ENCODE results near the gene ADAMTS7. TPM values are rescaled to one million over a fixed set of nuclear protein-coding genes. Genes with fewer than 3 reads are reported as not detected.
"Not testable (repeated sequence)": the region's sequence is repeated elsewhere in the genome, so short reads cannot be mapped to it uniquely, and the experiment has no call there.

ADAMTS7 gene
- total and polyA plus RNA-seq, 4 donors = 4.9 to 20.4 (median 10.6) TPM

DNA sequence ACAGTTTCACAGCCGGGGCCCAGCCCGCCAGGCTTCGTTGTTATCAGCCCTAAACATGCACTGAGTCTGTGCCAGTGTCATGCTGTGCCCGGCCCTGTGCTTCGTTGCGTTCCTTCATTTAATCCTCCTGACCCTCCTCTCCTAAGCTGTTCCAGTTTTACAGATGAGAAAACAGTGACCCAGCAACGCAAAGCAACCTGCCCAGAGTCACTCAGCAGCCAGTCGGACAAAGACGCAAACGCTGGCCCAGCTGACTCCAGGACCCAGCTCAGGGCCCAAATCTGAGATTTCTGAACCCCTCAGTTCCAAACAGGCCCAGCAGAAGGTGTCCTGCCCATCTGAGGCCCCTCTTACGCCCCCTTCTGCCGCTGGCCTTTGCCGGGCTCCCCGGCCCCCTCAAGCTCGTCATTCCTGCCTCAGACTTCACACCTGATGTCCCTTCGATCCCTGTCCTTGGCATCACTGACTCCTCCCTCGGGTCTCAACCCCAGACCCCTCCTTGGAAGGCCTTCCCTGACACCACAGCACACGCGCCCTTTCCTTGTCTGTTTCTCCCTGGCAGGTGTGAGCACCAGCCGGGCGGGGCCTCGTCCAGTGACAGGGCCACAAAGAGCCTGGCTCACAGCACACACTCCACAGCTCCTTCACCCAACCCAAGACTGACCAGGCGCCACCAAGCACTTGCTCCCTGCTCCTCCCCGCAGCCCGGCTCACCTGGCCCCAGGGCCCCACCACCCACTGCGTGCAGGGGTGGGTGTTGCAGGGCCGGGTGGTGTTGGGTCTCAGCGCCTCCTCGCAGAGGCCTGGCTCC is 48.1 kb downstream of the ADAMTS7 start:
- H3K4me1 ChIP-seq (ENCODE audit: control insufficient read depth, insufficient read depth, low read length) = peaks cover 26% of the 10 kb centered on the region
- H3K4me3 ChIP-seq (ENCODE audit: low read depth, low read length) = no peak overlapping the region
- DNase-seq (ENCODE audit: low read depth in 4 of 6, low spot score in 6 of 6) = no peak
- no peaks in the 10 kb centered on the region for H3K27me3 ChIP-seq (ENCODE audit: control insufficient read depth, insufficient read depth, low read length)
- 92% methylated on average over 27 of the region's 29 CpGs for WGBS (ENCODE audit: insufficient coverage)
- peaks cover 49% of the 10 kb centered on the region for H3K36me3 ChIP-seq (ENCODE audit: control insufficient read depth, insufficient read depth, low read length)
- no peak overlapping the region for H3K27ac ChIP-seq (ENCODE audit: low read depth, low read length)
- no peaks in the 10 kb centered on the region for H3K9me3 ChIP-seq (ENCODE audit: control insufficient read depth, insufficient read depth, low read length)

DNA sequence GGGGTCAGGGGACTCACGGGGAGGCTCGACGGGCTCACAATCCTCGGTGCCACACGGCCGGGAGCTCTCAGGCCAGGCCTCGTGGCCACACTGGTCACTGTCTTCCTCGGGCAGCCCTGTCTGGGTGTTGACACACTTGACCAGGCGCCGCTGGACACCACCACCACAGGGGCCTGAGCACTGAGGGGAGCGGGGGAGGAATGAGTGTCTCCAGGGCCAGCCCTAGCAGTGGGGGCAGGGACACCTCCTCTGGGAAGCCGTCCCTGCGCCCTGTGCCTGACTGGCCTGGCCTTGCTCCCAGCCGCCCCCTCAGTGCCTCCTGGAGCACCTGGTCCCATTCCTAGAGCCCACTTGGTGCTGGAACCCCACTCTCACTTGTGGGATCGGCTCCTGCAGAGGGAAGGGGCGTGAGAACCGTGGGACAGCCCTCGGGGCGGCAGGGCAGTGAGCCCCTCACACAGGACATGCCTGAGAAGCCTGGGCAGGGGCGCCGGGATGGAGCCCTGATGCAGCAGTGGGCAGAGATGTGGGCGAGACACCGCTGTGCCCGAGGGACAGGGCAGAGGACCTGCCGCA is 48.8 kb downstream of the ADAMTS7 start:
- Histone ChIP-seq H3K36me3 (ENCODE audit: control insufficient read depth, insufficient read depth, low read length) (peaks cover 50% of the 10 kb centered on the region), H3K4me1 (ENCODE audit: control insufficient read depth, insufficient read depth, low read length) (peaks cover 27% of the 10 kb centered on the region)
- not testable (repeated sequence) for H3K9me3 ChIP-seq (ENCODE audit: control insufficient read depth, insufficient read depth, low read length); H3K4me3 ChIP-seq (ENCODE audit: low read depth, low read length); DNase-seq (ENCODE audit: low read depth in 4 of 6, low spot score in 6 of 6); H3K27me3 ChIP-seq (ENCODE audit: control insufficient read depth, insufficient read depth, low read length); H3K27ac ChIP-seq (ENCODE audit: low read depth, low read length)
- 93% methylated on average over 14 of the region's 25 CpGs for WGBS (ENCODE audit: insufficient coverage)

DNA sequence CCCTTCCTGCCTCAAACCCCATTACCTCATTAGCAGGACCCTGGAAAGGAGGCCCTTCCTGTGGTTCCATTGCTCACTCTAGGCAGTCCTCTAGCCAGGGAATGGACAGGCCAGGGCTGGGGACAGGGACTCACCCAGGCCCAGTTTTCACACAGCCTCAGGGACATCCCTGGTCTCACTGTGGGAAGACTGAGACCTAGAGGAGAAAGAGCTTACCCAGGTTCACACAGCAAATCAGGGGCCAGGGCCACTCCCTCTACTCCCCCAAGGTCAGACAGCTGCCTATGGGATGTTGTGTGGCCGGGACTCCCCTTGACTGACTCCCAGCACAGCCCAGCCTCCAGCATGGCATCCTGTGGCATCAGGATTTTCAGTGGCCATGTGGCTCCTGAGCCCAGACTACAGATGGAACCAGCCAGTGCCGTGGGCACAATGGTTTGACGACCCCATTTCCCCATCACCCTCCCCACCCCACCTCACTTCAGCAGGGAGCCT is 49.3 kb downstream of the ADAMTS7 start:
- no peak for DNase-seq (ENCODE audit: low read depth in 4 of 6, low spot score in 6 of 6)
- peaks cover 32% of the 10 kb centered on the region for H3K4me1 ChIP-seq (ENCODE audit: control insufficient read depth, insufficient read depth, low read length)
- no peaks in the 10 kb centered on the region for H3K9me3 ChIP-seq (ENCODE audit: control insufficient read depth, insufficient read depth, low read length)
- 80% methylated on average over 2 of the region's 3 CpGs for WGBS (ENCODE audit: insufficient coverage)
- peaks cover 50% of the 10 kb centered on the region for H3K36me3 ChIP-seq (ENCODE audit: control insufficient read depth, insufficient read depth, low read length)
- no peak overlapping the region for H3K4me3 ChIP-seq (ENCODE audit: low read depth, low read length)
- H3K27me3 ChIP-seq (ENCODE audit: control insufficient read depth, insufficient read depth, low read length) = no peaks in the 10 kb centered on the region
- no peak overlapping the region for H3K27ac ChIP-seq (ENCODE audit: low read depth, low read length)

DNA sequence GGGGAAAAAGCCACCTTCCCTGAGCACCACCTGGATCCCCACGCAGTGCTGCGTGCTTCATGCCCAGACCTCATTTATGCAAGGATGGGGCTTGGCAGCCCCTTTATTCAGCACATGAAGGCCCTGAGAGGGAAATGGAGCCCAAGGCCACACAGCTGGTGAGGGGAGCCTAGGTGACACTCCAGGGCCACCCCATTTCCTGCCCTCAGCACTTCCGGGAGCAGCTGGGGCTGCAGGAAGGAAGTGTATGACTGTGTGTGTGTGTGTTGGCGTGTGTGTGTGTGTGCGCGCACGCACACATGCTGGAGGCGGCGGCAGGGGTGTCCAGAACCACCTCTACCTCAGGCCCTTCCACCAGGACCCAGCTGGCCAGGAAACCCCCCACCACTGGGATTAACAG is 49.8 kb downstream of the ADAMTS7 start:
- not testable (repeated sequence) for H3K9me3 ChIP-seq (ENCODE audit: control insufficient read depth, insufficient read depth, low read length); H3K4me3 ChIP-seq (ENCODE audit: low read depth, low read length); DNase-seq (ENCODE audit: low read depth in 4 of 6, low spot score in 6 of 6); H3K27me3 ChIP-seq (ENCODE audit: control insufficient read depth, insufficient read depth, low read length); H3K27ac ChIP-seq (ENCODE audit: low read depth, low read length)
- Histone ChIP-seq H3K36me3 (ENCODE audit: control insufficient read depth, insufficient read depth, low read length) (peaks cover 49% of the 10 kb centered on the region), H3K4me1 (ENCODE audit: control insufficient read depth, insufficient read depth, low read length) (peaks cover 35% of the 10 kb centered on the region)
- WGBS (ENCODE audit: insufficient coverage) = 72% methylated on average over 2 of the region's 9 CpGs

DNA sequence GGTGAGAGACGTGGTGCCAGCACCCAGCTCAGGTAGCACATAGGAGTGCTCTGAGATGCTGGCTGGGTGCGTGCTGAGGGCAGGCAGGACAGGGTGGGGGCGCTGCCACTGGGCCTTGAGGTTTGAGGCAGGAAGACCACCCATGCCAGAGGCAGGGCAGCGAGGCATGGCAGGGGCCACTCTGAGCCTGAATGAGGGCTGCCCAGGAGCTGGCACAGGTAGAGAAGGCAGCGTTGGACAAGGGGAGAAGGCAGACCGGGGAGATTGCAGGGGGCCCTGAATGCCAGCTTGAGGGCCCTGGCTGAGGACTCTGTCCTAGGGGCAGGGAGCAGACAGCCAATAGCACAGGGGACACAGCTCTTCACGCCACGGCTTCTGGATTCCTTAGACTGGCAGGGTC is 50.2 kb downstream of the ADAMTS7 start:
- DNase-seq (ENCODE audit: low read depth in 4 of 6, low spot score in 6 of 6) = no peak
- WGBS (ENCODE audit: insufficient coverage) = 88% methylated on average over 8 of the region's 8 CpGs
- no peaks in the 10 kb centered on the region for H3K9me3 ChIP-seq (ENCODE audit: control insufficient read depth, insufficient read depth, low read length)
- H3K27ac ChIP-seq (ENCODE audit: low read depth, low read length) = no peak overlapping the region
- H3K4me3 ChIP-seq (ENCODE audit: low read depth, low read length) = no peak overlapping the region
- peaks cover 33% of the 10 kb centered on the region for H3K4me1 ChIP-seq (ENCODE audit: control insufficient read depth, insufficient read depth, low read length)
- no peaks in the 10 kb centered on the region for H3K27me3 ChIP-seq (ENCODE audit: control insufficient read depth, insufficient read depth, low read length)
- peaks cover 44% of the 10 kb centered on the region for H3K36me3 ChIP-seq (ENCODE audit: control insufficient read depth, insufficient read depth, low read length)

DNA sequence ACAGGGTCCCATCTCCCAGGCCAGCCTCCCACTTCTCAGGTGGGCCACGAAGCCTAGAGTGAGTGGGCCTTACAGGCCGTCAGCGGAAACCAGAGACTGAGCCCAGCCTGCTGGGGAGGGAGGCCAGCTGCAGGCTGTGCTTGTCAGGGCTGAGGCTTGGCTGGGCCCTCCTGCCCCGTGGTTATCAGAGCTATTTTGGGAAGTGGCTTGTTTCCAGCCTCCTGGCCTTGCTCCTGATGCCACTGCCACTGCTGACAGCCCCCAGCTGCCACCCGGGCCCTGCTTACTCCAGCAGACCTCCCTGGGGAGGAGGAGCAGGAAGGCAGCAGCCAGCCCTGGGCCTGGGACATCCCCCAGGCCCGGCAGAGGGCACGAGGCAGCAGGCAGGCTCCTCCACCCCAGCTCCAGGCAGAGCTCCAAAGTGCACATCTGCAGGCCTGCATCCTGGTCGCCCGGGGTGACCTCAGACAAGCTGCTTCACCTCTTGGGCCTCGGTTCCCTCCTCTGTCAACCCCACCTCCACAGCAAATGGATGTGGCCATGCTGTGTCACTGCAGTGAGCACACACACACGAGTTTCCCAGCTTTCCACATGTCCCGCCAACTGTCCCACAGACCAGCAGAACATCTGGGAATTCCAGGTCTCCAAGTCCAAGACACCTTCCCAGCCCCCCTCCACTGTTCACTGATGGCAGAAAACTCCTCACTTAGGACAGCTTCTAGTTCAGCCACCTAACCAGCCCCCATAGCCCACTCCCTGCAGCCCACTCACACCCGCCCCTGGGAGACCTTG is 51.0 kb downstream of the ADAMTS7 start:
- H3K9me3 ChIP-seq (ENCODE audit: control insufficient read depth, insufficient read depth, low read length); H3K27ac ChIP-seq (ENCODE audit: low read depth, low read length); H3K27me3 ChIP-seq (ENCODE audit: control insufficient read depth, insufficient read depth, low read length); H3K4me3 ChIP-seq (ENCODE audit: low read depth, low read length); DNase-seq (ENCODE audit: low read depth in 4 of 6, low spot score in 6 of 6): not testable (repeated sequence)
- peaks cover 26% of the 10 kb centered on the region for H3K4me1 ChIP-seq (ENCODE audit: control insufficient read depth, insufficient read depth, low read length)
- peaks cover 43% of the 10 kb centered on the region for H3K36me3 ChIP-seq (ENCODE audit: control insufficient read depth, insufficient read depth, low read length)
- 60% methylated on average over 6 of the region's 13 CpGs for WGBS (ENCODE audit: insufficient coverage)

DNA sequence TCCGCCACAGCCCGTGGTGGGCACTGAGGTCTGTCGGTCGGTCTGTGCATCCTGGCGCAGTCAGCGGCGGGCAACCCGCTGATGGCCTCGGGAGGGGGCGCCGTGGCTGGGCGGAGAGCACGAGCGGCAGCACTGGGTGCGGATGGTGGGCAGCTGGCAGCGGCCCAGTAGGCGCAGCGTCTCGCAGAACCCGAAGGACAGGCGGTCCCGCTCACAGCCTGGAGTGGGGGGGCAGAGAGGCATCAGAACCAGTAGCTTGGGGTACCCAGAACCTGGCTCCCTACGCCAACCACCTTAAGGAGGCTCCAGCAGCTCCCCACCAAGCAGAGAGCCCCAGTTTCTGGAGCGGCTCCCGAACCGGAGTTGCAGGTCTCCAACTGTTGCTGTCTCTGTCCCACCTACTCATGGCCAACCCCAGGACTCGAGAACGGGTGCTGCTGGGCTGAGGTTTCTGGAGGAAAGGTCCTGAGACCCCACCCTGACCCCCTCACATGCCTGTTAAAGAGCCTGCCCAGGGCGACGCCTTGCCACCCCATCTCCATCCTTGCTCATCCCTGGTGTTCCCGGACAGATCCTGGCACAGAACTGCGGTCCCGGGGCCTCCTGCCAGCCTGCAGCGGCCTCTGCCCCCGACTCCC is 51.8 kb downstream of the ADAMTS7 start:
- 88% methylated on average over 24 of the region's 35 CpGs for WGBS (ENCODE audit: insufficient coverage)
- Histone ChIP-seq H3K36me3 (ENCODE audit: control insufficient read depth, insufficient read depth, low read length) (peaks cover 37% of the 10 kb centered on the region), H3K4me1 (ENCODE audit: control insufficient read depth, insufficient read depth, low read length) (peaks cover 18% of the 10 kb centered on the region)
- not testable (repeated sequence) for H3K27ac ChIP-seq (ENCODE audit: low read depth, low read length); H3K27me3 ChIP-seq (ENCODE audit: control insufficient read depth, insufficient read depth, low read length); H3K9me3 ChIP-seq (ENCODE audit: control insufficient read depth, insufficient read depth, low read length); DNase-seq (ENCODE audit: low read depth in 4 of 6, low spot score in 6 of 6); H3K4me3 ChIP-seq (ENCODE audit: low read depth, low read length)

DNA sequence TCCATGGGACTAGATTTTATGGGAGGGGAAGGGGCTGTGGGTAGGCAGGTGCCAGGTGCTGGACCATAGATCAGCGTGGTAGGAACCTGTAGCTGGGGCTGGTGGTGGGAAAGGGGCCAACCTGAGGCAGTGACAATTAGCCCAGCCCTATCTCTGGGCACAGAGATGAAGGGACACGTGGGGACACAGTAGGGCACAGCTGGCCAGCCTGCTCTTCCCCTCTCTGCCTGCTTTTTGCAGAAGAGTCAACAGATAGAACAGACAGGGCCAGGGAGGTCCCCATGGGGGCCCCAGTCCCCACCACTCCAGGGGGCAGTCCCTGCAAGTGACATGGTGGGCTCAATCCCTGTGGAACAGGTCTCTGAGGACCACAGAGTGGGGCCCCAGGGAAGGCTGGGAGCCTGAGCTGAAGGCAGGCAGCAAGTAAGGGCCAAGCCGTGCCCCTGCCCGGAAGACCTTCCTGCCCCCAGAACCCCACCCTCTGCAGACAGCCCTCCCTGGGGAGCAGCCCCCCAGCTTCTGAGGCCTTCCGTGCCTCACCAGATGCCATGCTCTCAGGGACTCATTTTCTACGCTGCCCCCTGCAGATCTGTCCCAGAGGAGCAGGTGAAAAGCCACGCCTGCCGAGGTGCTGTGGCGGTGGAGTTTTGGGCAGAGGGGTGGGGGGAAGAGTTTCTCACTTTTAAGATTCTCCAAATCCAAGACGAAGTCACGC is 52.6 kb downstream of the ADAMTS7 start:
- not testable (repeated sequence) for H3K27me3 ChIP-seq (ENCODE audit: control insufficient read depth, insufficient read depth, low read length); H3K27ac ChIP-seq (ENCODE audit: low read depth, low read length); DNase-seq (ENCODE audit: low read depth in 4 of 6, low spot score in 6 of 6); H3K9me3 ChIP-seq (ENCODE audit: control insufficient read depth, insufficient read depth, low read length); H3K4me3 ChIP-seq (ENCODE audit: low read depth, low read length)
- H3K36me3 ChIP-seq (ENCODE audit: control insufficient read depth, insufficient read depth, low read length) = peaks cover 31% of the 10 kb centered on the region
- 56% methylated on average over 2 of the region's 11 CpGs for WGBS (ENCODE audit: insufficient coverage)
- peaks cover 16% of the 10 kb centered on the region for H3K4me1 ChIP-seq (ENCODE audit: control insufficient read depth, insufficient read depth, low read length)

DNA sequence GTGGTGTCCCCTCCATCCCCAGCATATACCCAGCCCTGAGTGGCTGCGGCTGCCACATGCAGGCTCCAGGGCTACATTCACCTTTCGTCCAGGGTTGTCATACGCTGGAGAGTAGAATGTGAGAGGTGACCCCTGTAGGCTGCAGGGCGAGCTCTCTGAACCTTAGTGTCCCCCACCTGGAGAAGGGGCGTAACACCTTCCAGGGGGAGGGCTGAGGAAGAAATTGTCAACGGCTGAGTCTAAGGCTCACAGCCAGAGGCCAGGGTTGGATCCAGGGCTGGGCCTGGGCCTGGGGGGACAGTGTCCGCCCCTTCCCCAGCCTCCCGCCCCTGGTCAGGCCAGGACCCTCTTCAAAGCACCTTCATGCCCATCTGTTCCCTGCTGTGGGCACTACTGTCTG is 53.2 kb downstream of the ADAMTS7 start:
- Histone ChIP-seq H3K36me3 (ENCODE audit: control insufficient read depth, insufficient read depth, low read length) (peaks cover 26% of the 10 kb centered on the region), H3K4me1 (ENCODE audit: control insufficient read depth, insufficient read depth, low read length) (peaks cover 16% of the 10 kb centered on the region)
- not testable (repeated sequence) for H3K27me3 ChIP-seq (ENCODE audit: control insufficient read depth, insufficient read depth, low read length); DNase-seq (ENCODE audit: low read depth in 4 of 6, low spot score in 6 of 6); H3K9me3 ChIP-seq (ENCODE audit: control insufficient read depth, insufficient read depth, low read length); H3K4me3 ChIP-seq (ENCODE audit: low read depth, low read length); H3K27ac ChIP-seq (ENCODE audit: low read depth, low read length)
- WGBS (ENCODE audit: insufficient coverage) = no CpG with 5 or more reads among the region's 8 CpGs

All from spinal cord (tissue), 10 donors.